ENCODE results near the gene SLC25A11. TPM values are rescaled to one million over a fixed set of nuclear protein-coding genes. Genes with fewer than 3 reads are reported as not detected.

Gene SLC25A11
- total RNA-seq, 1 experiment from 2014 or later, result 65.9 TPM

DNA sequence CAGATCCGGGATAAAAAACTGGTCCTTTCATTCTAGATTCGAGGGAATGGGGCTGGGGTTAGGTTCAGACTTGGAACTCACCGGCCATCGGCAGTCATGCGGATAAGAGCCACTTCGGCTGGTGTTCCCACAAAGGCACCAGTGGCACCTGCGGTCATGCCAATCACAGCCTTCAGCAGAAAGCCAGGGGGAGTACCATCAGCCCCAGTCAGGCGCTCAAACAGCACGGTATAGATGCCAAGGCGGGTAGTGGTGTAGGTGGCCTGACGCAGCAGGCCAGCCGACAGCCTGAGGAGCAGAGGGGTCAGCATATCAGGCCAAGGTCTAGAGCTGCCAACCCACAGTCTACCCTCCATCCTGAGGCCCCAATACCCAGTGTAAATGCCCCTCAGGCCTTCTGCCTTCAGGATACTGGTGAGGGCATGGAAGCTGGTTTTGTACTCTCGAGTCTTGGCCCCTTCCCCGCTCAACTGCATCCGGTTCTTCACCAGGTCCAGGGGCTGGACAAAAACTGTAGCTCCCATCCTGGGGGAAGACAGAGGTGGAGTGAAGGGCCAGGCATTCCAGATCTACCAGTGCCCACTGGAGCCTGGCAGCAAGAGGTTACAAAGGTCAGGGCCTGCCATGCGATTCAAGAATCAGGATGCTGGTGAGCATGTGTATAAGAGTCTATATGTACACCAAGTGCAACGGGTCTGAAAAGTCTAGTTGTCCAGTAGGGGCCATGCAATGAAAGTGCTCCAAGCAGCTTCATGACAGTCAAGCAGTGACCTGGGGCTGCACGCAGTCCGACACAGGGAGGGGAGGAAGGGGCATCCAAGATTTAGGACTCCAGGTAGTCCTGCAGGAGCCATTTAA lies 929 bp downstream of the SLC25A11 start:
- intact Hi-C loops (cut with micrococcal nuclease; ENCODE audit: unreplicated experiment), result no loop called here
- H3K9me3 ChIP-seq (ENCODE audit: control insufficient read depth, insufficient read depth, low read depth, low read length), result no peaks in the 10 kb centered on the region
- BruUV-seq (replicated peaks), result no TSS peak
- ChIA-PET CTCF (no interaction called here), POLR2A (no interaction called here)
- in situ Hi-C loops (cut with HindIII; ENCODE audit: low pct_unique_long_range_greater_than_20kb, low sequenced_read_pairs), result no loop called here
- H3K4me3 ChIP-seq (ENCODE audit: low read depth in 2 of 2, low read length in 2 of 2), result peak overlapping the region; percentile 90 to 92
- ATAC-seq, result no peak
- no peaks in the 10 kb centered on the region for H3K27me3 ChIP-seq (ENCODE audit: control insufficient read depth, insufficient read depth, low read length)
- no peak for DNase-seq (ENCODE audit: low read depth, low spot score)
- H3K27ac ChIP-seq (ENCODE audit: low read length), result peak overlapping the region; percentile 87
- peaks cover 16% of the 10 kb centered on the region for H3K4me1 ChIP-seq (ENCODE audit: control insufficient read depth, insufficient read depth, low read length)
- peaks cover 11% of the 10 kb centered on the region for H3K36me3 ChIP-seq (ENCODE audit: control insufficient read depth, insufficient read depth, low read length)
- no peak for TF ChIP-seq POLR2AphosphoS5 (IDR thresholded peaks at IDR 0.05; ENCODE audit: low read depth, low read length)
- TF ChIP-seq, protein P1, sequence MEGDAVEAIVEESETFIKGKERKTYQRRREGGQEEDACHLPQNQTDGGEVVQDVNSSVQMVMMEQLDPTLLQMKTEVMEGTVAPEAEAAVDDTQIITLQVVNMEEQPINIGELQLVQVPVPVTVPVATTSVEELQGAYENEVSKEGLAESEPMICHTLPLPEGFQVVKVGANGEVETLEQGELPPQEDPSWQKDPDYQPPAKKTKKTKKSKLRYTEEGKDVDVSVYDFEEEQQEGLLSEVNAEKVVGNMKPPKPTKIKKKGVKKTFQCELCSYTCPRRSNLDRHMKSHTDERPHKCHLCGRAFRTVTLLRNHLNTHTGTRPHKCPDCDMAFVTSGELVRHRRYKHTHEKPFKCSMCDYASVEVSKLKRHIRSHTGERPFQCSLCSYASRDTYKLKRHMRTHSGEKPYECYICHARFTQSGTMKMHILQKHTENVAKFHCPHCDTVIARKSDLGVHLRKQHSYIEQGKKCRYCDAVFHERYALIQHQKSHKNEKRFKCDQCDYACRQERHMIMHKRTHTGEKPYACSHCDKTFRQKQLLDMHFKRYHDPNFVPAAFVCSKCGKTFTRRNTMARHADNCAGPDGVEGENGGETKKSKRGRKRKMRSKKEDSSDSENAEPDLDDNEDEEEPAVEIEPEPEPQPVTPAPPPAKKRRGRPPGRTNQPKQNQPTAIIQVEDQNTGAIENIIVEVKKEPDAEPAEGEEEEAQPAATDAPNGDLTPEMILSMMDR (IDR thresholded peaks at IDR 0.05), result no peak

DNA sequence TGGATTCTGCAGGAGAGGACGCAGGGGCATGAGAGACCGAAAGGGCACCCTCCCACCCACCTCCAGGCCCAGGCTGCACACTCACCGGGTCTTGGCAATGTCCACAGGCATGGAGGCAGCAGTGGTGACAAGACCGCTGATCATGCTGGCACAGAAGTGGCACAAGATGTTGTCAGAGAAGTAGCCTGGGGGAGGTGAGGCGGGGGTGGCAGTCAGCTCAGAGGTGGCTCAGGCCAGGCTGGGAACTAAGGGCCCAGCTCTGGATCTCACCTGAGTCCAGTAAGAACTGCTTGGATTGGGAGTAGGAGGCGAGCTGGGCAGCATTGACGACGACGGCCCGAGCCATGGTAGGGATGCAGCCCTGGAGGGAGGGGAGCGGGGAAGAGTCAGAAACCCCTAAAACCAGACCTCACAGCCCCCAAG lies 1.8 kb downstream of the SLC25A11 start:
- in situ Hi-C loops (cut with HindIII; ENCODE audit: low pct_unique_long_range_greater_than_20kb, low sequenced_read_pairs), result no loop called here
- H3K4me3 ChIP-seq (ENCODE audit: low read depth in 2 of 2, low read length in 2 of 2), result no peak overlapping the region
- intact Hi-C loops (cut with micrococcal nuclease; ENCODE audit: unreplicated experiment), result no loop called here
- ChIA-PET CTCF (no interaction called here), POLR2A (no interaction called here)
- ATAC-seq (no peak), DNase-seq (ENCODE audit: low read depth, low spot score) (no peak)
- H3K27ac ChIP-seq (ENCODE audit: low read length), result no peak overlapping the region
- BruUV-seq (replicated peaks), result no TSS peak
- H3K36me3 ChIP-seq (ENCODE audit: control insufficient read depth, insufficient read depth, low read length), result peaks cover 11% of the 10 kb centered on the region
- H3K27me3 ChIP-seq (ENCODE audit: control insufficient read depth, insufficient read depth, low read length), result no peaks in the 10 kb centered on the region
- no peaks in the 10 kb centered on the region for H3K9me3 ChIP-seq (ENCODE audit: control insufficient read depth, insufficient read depth, low read depth, low read length)
- TF ChIP-seq POLR2AphosphoS5 (IDR thresholded peaks at IDR 0.05; ENCODE audit: low read depth, low read length) (no peak), SIN3A (IDR thresholded peaks at IDR 0.05; ENCODE audit: borderline replicate concordance, insufficient read depth, low read depth, low read length) (no peak), TCF7L2 (IDR thresholded peaks at IDR 0.05; ENCODE audit: low read depth, low read length) (no peak)
- TF ChIP-seq, protein P1 (IDR thresholded peaks at IDR 0.05), result no peak
- peaks cover 14% of the 10 kb centered on the region for H3K4me1 ChIP-seq (ENCODE audit: control insufficient read depth, insufficient read depth, low read length)

DNA sequence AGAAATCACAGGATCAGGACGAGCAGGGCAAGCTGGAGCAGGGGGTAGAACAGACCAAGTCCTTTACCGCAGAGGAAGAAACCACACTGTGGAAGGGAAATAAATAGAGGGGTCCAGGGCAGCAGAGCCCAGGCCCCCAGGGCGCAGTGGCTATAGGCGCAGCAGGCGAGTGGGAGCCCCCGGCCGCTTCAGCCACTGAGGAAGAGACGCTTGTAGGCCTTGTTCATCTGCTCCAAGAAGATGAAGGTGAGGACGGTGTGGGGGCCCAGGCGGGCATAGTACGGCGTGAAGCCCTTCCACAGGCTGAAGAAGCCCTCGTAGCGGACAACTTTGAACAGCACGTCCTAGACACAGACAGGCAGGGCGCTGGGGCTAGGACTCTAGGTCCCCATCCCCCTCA lies 2.3 kb downstream of the SLC25A11 start:
- intact Hi-C loops (cut with micrococcal nuclease; ENCODE audit: unreplicated experiment), result no loop called here
- CTCF ChIA-PET, result no interaction called here

More for the DNA sequence above, 2.3 kb downstream of the SLC25A11 start:
- in situ Hi-C loops (cut with HindIII; ENCODE audit: low pct_unique_long_range_greater_than_20kb, low sequenced_read_pairs), result no loop called here
- no peaks in the 10 kb centered on the region for H3K9me3 ChIP-seq (ENCODE audit: control insufficient read depth, insufficient read depth, low read depth, low read length)
- H3K27me3 ChIP-seq (ENCODE audit: control insufficient read depth, insufficient read depth, low read length), result no peaks in the 10 kb centered on the region
- no peak for ATAC-seq
- H3K36me3 ChIP-seq (ENCODE audit: control insufficient read depth, insufficient read depth, low read length), result peaks cover 11% of the 10 kb centered on the region
- H3K4me1 ChIP-seq (ENCODE audit: control insufficient read depth, insufficient read depth, low read length), result peaks cover 9% of the 10 kb centered on the region
- POLR2A ChIA-PET, result no interaction called here
- H3K27ac ChIP-seq (ENCODE audit: low read length), result no peak overlapping the region
- BruUV-seq (replicated peaks), result TSS peak; percentile 31
- no peak for DNase-seq (ENCODE audit: low read depth, low spot score)
- TF ChIP-seq SIN3A (IDR thresholded peaks at IDR 0.05; ENCODE audit: borderline replicate concordance, insufficient read depth, low read depth, low read length) (no peak), POLR2AphosphoS5 (IDR thresholded peaks at IDR 0.05; ENCODE audit: low read depth, low read length) (no peak), TCF7L2 (IDR thresholded peaks at IDR 0.05; ENCODE audit: low read depth, low read length) (no peak)
- TF ChIP-seq, protein P1 (IDR thresholded peaks at IDR 0.05), result no peak
- TF ChIP-seq, protein P2, sequence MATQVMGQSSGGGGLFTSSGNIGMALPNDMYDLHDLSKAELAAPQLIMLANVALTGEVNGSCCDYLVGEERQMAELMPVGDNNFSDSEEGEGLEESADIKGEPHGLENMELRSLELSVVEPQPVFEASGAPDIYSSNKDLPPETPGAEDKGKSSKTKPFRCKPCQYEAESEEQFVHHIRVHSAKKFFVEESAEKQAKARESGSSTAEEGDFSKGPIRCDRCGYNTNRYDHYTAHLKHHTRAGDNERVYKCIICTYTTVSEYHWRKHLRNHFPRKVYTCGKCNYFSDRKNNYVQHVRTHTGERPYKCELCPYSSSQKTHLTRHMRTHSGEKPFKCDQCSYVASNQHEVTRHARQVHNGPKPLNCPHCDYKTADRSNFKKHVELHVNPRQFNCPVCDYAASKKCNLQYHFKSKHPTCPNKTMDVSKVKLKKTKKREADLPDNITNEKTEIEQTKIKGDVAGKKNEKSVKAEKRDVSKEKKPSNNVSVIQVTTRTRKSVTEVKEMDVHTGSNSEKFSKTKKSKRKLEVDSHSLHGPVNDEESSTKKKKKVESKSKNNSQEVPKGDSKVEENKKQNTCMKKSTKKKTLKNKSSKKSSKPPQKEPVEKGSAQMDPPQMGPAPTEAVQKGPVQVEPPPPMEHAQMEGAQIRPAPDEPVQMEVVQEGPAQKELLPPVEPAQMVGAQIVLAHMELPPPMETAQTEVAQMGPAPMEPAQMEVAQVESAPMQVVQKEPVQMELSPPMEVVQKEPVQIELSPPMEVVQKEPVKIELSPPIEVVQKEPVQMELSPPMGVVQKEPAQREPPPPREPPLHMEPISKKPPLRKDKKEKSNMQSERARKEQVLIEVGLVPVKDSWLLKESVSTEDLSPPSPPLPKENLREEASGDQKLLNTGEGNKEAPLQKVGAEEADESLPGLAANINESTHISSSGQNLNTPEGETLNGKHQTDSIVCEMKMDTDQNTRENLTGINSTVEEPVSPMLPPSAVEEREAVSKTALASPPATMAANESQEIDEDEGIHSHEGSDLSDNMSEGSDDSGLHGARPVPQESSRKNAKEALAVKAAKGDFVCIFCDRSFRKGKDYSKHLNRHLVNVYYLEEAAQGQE (IDR thresholded peaks at IDR 0.05; ENCODE audit: insufficient read depth in 1 of 2, low read depth in 2 of 2, low read length in 1 of 2), result no peak
- no peak overlapping the region for H3K4me3 ChIP-seq (ENCODE audit: low read depth in 2 of 2, low read length in 2 of 2)
